CD4-positive, alpha-beta T cell treated with Interleukin-4 for 4 hours (primary cell): ENCODE measurements around the gene ATG2A.
A peak's percentile ranks its signal among the peaks of the same experiment; 100 is the strongest.

Experiments
- DNase-seq: peaks from one replicate; pipeline ENCODE4 v3.0.0-alpha.2; 2020

ATG2A gene

GRCh38 chr11:64900774-64901173 is 16.2 kb downstream of the ATG2A start:
- no peak for DNase-seq

- peak; percentile 90 for DNase-seq
These were observed 16.7 kb downstream of the ATG2A start for GRCh38 chr11:64900263-64900678.

GRCh38 chr11:64898541-64898940 is 18.5 kb downstream of the ATG2A start:
- no peak for DNase-seq

GRCh38 chr11:64898076-64898445 is 18.9 kb downstream of the ATG2A start:
- DNase-seq = no peak

- DNase-seq = no peak
These were observed 19.5 kb downstream of the ATG2A start for GRCh38 chr11:64897381-64898075.

GRCh38 chr11:64896448-64897022 is 20.5 kb downstream of the ATG2A start:
- DNase-seq = no peak

GRCh38 chr11:64894812-64895452 is 22.1 kb downstream of the ATG2A start:
- DNase-seq = no peak

GRCh38 chr11:64894070-64894811 is 22.8 kb downstream of the ATG2A start:
- peak; percentile 81 for DNase-seq

- no peak for DNase-seq
These were observed 23.6 kb downstream of the ATG2A start for GRCh38 chr11:64893194-64894069.

- no peak for DNase-seq
These were observed 24.2 kb downstream of the ATG2A start for GRCh38 chr11:64892838-64893193.

- no peak for DNase-seq
These were observed 24.6 kb downstream of the ATG2A start for GRCh38 chr11:64892411-64892831.

GRCh38 chr11:64891880-64892279 is 25.1 kb downstream of the ATG2A start:
- DNase-seq = no peak

GRCh38 chr11:64891215-64891848 is 25.7 kb downstream of the ATG2A start:
- DNase-seq = no peak

GRCh38 chr11:64890522-64890939 is 26.5 kb downstream of the ATG2A start:
- no peak for DNase-seq

GRCh38 chr11:64888729-64889511 is 28.1 kb downstream of the ATG2A start:
- no peak for DNase-seq

- no peak for DNase-seq
These were observed 28.6 kb downstream of the ATG2A start for GRCh38 chr11:64888406-64888728.

GRCh38 chr11:64887757-64888405 is 29.1 kb downstream of the ATG2A start:
- peak; percentile 74 for DNase-seq

GRCh38 chr11:64887234-64887756 is 29.7 kb downstream of the ATG2A start:
- DNase-seq = no peak

GRCh38 chr11:64885367-64886286 is 31.4 kb downstream of the ATG2A start:
- peak; percentile 67 for DNase-seq

- DNase-seq = no peak
These were observed 33.0 kb downstream of the ATG2A start for GRCh38 chr11:64884019-64884418.
